Muscle layer of duodenum (tissue), 2 donors: Measurements from ENCODE around the gene GLB1L.
"Not testable (repeated sequence)": the region's sequence is repeated elsewhere in the genome, so short reads cannot be mapped to it uniquely, and the experiment has no call there.

ENCODE experiments used
- H3K27ac ChIP-seq: one replicate; pipeline ENCODE4 v1.7.0; 2013; ENCODE audit warnings: mild to moderate bottlenecking, low read length
- H3K27me3 ChIP-seq: one replicate; pipeline ENCODE4 v1.7.0; 2013; ENCODE audit warnings: low read depth, mild to moderate bottlenecking, control low read depth, low read length
- H3K36me3 ChIP-seq, 2 donors: one replicate each; pipeline ENCODE4 v1.7.0; 2013; ENCODE audit warnings: low read length in 2 of 2, control low read depth in 1 of 2, mild to moderate bottlenecking in 1 of 2; ENCODE audit not compliant: insufficient read depth in 2 of 2, control insufficient read depth in 1 of 2
- H3K4me1 ChIP-seq, 2 donors: one replicate each; pipeline ENCODE4 v1.7.0; 2013; ENCODE audit warnings: low read length in 2 of 2, mild to moderate bottlenecking in 2 of 2, control low read depth in 1 of 2, moderate library complexity in 1 of 2; ENCODE audit not compliant: insufficient read depth in 2 of 2, control insufficient read depth in 1 of 2
- H3K4me3 ChIP-seq, 2 donors: one replicate each; pipeline ENCODE4 v1.7.0; 2013; ENCODE audit warnings: low read length in 2 of 2, low read depth in 1 of 2, mild to moderate bottlenecking in 1 of 2
- H3K9me3 ChIP-seq, 2 donors: one replicate each; pipeline ENCODE4 v1.7.0; 2013; ENCODE audit warnings: low read length in 2 of 2, control low read depth in 1 of 2, mild to moderate bottlenecking in 1 of 2; ENCODE audit not compliant: control insufficient read depth in 1 of 2
- donor health status: healthy.

The GLB1L gene

DNA sequence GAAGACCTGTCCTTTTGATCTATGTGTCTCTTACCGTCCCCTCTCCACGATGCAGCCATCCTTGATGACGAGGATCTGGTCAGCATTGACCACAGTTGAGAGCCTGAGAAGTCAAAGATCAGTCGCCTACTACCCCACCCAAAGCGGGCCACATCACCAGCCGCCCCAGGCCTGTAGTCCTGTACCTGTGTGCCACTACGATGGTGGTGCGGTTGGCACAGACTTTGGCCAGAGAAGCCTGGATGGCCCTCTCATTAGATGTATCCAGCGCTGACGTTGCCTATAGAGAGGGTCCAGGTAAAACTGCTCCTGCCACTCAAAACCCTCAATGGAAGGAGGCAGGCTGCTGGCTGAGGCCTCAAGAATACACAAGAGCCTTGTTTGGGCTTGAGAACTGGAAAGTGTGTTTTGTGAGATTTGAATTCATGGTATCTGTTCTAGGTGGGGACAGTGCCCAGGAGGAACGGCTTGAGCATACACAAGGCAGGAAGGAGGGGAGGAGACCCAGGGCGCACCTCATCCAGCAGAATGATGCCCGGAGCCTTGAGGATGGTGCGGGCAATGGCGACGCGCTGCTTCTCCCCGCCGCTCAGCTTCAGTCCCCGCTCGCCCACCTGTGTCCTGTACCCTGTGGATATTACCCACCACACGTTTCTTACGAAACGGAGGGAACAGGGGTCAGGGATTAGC is 34.9 kb downstream of the GLB1L start:
- H3K9me3 ChIP-seq, result no peaks in the 10 kb centered on the region
- no peak overlapping the region for H3K27ac ChIP-seq
- H3K27me3 ChIP-seq, result no peaks in the 10 kb centered on the region
- peaks cover 12 to 15% of the 10 kb centered on the region in 2 donors for H3K4me1 ChIP-seq
- H3K4me3 ChIP-seq, result no peak overlapping the region
- H3K36me3 ChIP-seq, result peaks cover 15 to 62% of the 10 kb centered on the region in 2 donors

DNA sequence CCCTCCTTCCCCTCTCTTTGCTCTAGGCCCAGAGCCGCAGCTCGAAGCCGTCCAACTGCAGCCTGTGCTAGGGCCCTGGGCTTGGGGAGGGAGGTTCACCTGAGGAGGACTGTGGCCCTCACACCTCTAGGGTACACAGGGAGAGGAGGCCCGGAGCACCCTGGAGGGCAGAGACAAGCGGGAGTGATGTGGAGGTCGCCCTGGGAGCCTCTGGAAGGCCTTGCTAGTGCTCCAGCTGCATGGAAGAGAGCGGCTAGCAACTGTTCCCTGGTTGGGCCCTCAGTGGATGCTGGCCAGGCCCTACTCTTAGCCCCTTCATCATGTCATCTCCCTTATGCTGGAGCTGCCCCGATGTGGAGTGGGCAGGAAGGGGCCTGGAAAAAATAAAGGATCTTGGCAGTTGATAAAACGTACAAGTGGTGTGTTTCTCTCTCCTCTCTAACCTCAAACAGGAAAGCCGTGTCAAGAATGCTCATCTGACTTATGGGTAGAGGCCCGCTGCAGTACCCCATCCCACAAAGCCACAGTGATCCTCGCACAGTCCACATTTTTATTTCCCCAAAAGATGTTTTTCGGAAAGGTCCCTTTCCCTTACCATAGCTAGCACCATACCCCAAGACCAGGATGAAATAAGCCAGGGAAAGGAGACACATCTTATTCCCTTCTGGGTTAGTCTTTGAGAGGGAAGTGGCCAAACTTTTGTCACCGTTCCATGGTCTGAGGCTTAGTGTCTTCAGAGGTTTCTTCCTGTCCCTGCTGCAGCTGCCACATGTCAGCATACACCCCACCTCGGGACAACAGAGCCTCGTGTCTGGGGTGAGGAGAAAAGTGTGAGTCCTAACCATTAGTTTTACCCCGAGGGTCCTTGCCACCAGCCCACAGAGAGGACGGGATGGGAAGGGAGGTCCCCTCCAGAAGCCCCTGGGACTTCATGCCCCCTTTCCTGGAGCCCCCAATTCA is 35.7 kb downstream of the GLB1L start:
- Histone ChIP-seq H3K4me3 (no peak overlapping the region), H3K9me3 (no peaks in the 10 kb centered on the region), H3K4me1 (peaks cover 12 to 15% of the 10 kb centered on the region in 2 donors), H3K27ac (no peak overlapping the region), H3K36me3 (peaks cover 15 to 56% of the 10 kb centered on the region in 2 donors), H3K27me3 (no peaks in the 10 kb centered on the region)

DNA sequence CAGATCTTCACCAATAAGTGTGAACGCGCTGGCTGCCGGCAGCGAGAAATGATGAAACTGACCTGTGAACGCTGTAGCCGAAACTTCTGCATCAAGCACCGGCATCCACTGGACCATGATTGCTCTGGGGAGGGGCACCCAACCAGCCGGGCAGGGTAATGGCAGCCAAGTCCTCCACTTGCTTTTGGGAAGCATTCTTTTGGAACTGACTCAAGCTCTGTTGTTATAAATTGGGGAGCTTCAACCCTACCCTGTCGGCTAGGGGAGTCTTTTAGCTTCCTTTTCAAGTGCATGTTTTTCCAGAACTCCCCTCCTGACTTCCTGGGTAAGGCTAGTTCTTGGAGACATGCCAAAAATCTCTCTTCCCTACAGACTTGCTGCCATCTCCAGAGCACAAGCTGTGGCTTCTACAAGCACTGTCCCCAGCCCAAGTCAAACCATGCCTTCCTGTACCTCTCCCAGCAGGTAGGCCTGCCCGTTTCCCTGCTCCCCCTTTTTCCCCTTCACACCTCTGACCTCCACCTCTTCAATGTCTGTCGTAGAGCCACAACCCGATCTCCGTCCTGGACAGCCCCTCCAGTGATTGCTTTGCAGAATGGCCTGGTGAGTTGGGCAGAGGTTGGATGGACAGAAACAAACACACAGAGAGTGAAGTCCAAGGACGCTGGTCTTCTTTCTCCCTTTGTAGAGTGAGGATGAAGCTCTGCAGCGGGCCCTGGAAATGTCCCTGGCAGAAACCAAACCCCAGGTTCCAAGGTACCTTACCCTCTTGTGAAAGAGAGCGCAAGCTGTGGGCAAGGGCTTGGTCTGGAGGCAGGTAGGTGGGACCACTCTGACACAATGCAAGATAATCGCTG is 37.1 kb downstream of the GLB1L start:
- H3K27ac ChIP-seq, result no peak overlapping the region
- H3K9me3 ChIP-seq, result no peaks in the 10 kb centered on the region

DNA sequence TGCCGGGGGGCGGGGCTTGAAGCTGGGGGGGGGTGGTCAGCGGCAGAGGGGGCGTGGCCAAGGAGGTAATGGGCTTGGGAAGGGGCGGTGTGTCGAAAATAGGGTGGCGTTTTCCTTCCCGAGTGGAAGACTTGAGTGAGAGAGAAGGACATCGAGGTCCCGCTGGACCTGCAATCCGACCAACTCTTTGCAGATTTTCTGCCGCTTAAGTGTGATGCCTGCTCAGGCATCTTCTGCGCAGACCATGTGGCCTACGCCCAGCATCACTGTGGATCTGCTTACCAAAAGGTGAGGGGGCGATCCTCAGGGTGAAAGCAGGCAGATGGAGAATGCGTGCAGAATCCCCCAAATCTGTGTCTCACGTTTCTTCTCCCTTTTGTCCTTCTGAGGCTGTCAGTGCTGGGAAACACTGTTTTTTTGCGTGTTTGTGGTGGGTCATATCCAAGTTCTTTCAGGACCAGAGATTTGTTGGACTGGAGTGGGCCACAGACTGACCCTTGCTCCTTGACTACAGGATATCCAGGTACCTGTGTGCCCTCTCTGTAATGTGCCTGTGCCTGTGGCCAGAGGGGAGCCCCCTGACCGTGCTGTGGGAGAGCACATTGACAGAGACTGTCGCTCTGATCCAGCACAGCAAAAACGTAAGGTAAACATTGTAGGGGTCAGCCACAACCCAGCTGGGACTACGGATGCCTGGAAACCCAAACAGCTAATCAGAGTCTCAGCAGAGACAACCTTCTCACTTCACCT is 37.9 kb downstream of the GLB1L start:
- Histone ChIP-seq H3K27me3 (no peaks in the 10 kb centered on the region), H3K4me1 (peaks cover 12 to 15% of the 10 kb centered on the region in 2 donors), H3K36me3 (peaks cover 7 to 34% of the 10 kb centered on the region in 2 donors), H3K4me3 (peak overlapping the region; percentile 61 to 65), H3K27ac (peak overlapping the region; percentile 7), H3K9me3 (no peaks in the 10 kb centered on the region)

More for the DNA sequence above, 37.1 kb downstream of the GLB1L start:
- Histone ChIP-seq H3K4me1 (peaks cover 12 to 15% of the 10 kb centered on the region in 2 donors), H3K4me3 (peak overlapping the region in 1 of 2 donors; percentile 65), H3K36me3 (peaks cover 7 to 42% of the 10 kb centered on the region in 2 donors), H3K27me3 (no peaks in the 10 kb centered on the region)

GRCh38 chr2:219206328-219207133 is 38.7 kb downstream of the GLB1L start, which contains the start of gene ZFAND2B:
Gene ZFAND2B (plus strand): TSS chr2:219206782. CDS start chr2:219206988, 206 bp downstream.
- Histone ChIP-seq H3K27ac (peak within 1 kb of the TSS; percentile 92), H3K4me1 (peaks cover 12 to 15% of the 10 kb centered on the region in 2 donors), H3K27me3 (no peaks in the 10 kb centered on the region), H3K36me3 (peaks cover 7 to 30% of the 10 kb centered on the region in 2 donors), H3K9me3 (no peaks in the 10 kb centered on the region), H3K4me3 (peak within 1 kb of the TSS; percentile 61 to 70)

DNA sequence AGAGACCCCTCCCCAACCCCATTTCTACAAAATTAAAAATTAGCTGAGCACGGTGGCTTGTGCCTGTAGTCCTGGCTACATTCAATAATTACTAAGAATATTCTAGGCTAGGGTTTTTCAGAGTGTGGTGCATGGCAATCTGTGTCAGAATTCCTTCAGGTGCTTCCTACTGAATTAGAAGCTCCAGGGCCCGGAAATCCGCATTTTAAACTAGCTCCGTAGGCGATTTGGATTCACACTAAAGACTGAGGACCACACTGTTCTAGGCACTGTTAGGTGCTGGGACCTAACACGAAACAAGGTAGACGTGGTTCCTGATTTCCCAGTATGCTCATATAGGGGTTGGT is 39.3 kb downstream of the GLB1L start:
- peak overlapping the region; percentile 61 to 70 for H3K4me3 ChIP-seq
- H3K27me3 ChIP-seq, result no peaks in the 10 kb centered on the region
- H3K27ac ChIP-seq, result peak overlapping the region; percentile 92
- no peaks in the 10 kb centered on the region for H3K9me3 ChIP-seq
- peaks cover 12 to 15% of the 10 kb centered on the region in 2 donors for H3K4me1 ChIP-seq
- peaks cover 7 to 28% of the 10 kb centered on the region in 2 donors for H3K36me3 ChIP-seq

DNA sequence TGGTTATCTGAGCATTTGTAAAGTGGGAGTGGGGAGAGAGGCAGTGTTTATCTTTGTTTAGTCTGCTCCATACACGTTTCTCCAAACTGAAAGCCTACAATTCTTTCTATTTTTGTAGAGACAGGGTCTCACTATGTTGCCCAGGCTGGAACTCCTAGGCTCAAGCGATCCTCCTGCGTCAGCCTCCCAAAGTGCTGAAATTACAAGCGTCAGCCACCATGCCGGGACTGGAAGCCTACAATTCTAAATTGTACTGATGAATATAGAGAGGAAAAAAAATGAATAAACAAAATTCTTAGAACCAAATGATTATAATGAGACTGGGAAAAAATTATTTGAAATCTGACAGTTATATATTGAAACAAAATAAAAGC is 40.1 kb downstream of the GLB1L start:
- Histone ChIP-seq H3K27ac (no peak overlapping the region), H3K9me3 (no peaks in the 10 kb centered on the region), H3K27me3 (no peaks in the 10 kb centered on the region), H3K36me3 (peaks cover 7 to 20% of the 10 kb centered on the region in 2 donors), H3K4me3 (no peak overlapping the region), H3K4me1 (peaks cover 12 to 15% of the 10 kb centered on the region in 2 donors)

- Histone ChIP-seq H3K36me3 (peaks cover 7 to 15% of the 10 kb centered on the region in 2 donors), H3K4me1 (peaks cover 12 to 15% of the 10 kb centered on the region in 2 donors), H3K27ac (no peak overlapping the region), H3K9me3 (no peaks in the 10 kb centered on the region), H3K27me3 (no peaks in the 10 kb centered on the region), H3K4me3 (no peak overlapping the region)
Measured at GRCh38 chr2:219204425-219205164, 40.6 kb downstream of the GLB1L start.

GRCh38 chr2:219201331-219201730 is 43.9 kb downstream of the GLB1L start:
- H3K27ac ChIP-seq, H3K4me3 ChIP-seq, H3K27me3 ChIP-seq, H3K36me3 ChIP-seq, H3K4me1 ChIP-seq, H3K9me3 ChIP-seq: not testable (repeated sequence)
